PC-9 (cell line): ENCODE results near the gene CCDC93.

Experiments
- CTCF ChIP-seq: fragments of 200-600 bp; sonication (generic); conservative IDR thresholded peaks from 2 replicates; pipeline ENCODE4 v1.6.1; 2017; ENCODE audit warnings: mixed run types, antibody characterized with exemption, mild to moderate bottlenecking, moderate library complexity
- EZH2 ChIP-seq: fragments of 200-600 bp; sonication (generic); IDR thresholded peaks from 2 replicates; pipeline ENCODE4 v1.8.0; 2017; ENCODE audit warnings: antibody characterized with exemption, low read depth

GRCh38 chr2:118016911-118017310 lies 3.0 kb upstream of the CCDC93 start:
- no peak for TF ChIP-seq EZH2
- no peak for TF ChIP-seq CTCF
